Heart left ventricle (tissue), 16 donors: ENCODE results near the gene TSKU. TPM values are rescaled to one million over a fixed set of nuclear protein-coding genes. Genes with fewer than 3 reads are reported as not detected.
A peak's percentile ranks its signal among the peaks of the same experiment; 100 is the strongest.

Source experiments
- ATAC-seq, 4 donors: fragments of 200-7000 bp; cut with Tn5 transposase; one replicate each; pipeline ENCODE4 v1.9.1; 2020 to 2022; ENCODE audit warnings: moderate library complexity in 4 of 4, mild to moderate bottlenecking in 3 of 4, moderate number of reproducible peaks in 1 of 4
- DNase-seq, 5 donors: peaks; one replicate each; pipeline ENCODE4 v3.0.0-alpha.2; 2020
- H3K27ac ChIP-seq, 12 donors: fragments of 200-600 bp; sonication (generic) in 4 of 12; one replicate each; pipeline versions ENCODE4 v1.5.0 to v1.8.0; 2016 to 2022; ENCODE audit warnings: mild to moderate bottlenecking in 2 of 12
- H3K27me3 ChIP-seq, 9 donors: fragments of 200-600 bp; sonication (generic) in 2 of 9; one replicate each; pipeline versions ENCODE4 v1.5.1 to v1.8.0; 2016 to 2022; ENCODE audit warnings: mild to moderate bottlenecking in 3 of 9
- H3K36me3 ChIP-seq, 9 donors: fragments of 200-600 bp; sonication (generic) in 2 of 9; one replicate each; pipeline versions ENCODE4 v1.5.0 to v1.8.0; 2018 to 2022; ENCODE audit warnings: mild to moderate bottlenecking in 2 of 9
- H3K4me1 ChIP-seq, 12 donors: fragments of 200-600 bp; sonication (generic) in 4 of 12; one replicate each; pipeline versions ENCODE4 v1.5.0 to v1.8.0; 2016 to 2022; ENCODE audit warnings: mild to moderate bottlenecking in 3 of 12
- H3K4me3 ChIP-seq, 12 donors: fragments of 200-600 bp; sonication (generic) in 4 of 12; one replicate each; pipeline versions ENCODE4 v1.5.0 to v1.8.0; 2017 to 2022; ENCODE audit warnings: mild to moderate bottlenecking in 9 of 12, moderate library complexity in 4 of 12
- H3K9me3 ChIP-seq, 12 donors: fragments of 200-600 bp; sonication (generic) in 4 of 12; one replicate each; pipeline versions ENCODE4 v1.5.0 to v1.8.0; 2016 to 2022; ENCODE audit warnings: mild to moderate bottlenecking in 1 of 12
- POLR2A ChIP-seq, 2 donors: fragments of 450-650 bp; IDR thresholded peaks; one replicate each; pipeline ENCODE4 v1.6.1; 2017; ENCODE audit warnings: antibody characterized with exemption in 2 of 2, mild to moderate bottlenecking in 2 of 2, moderate library complexity in 2 of 2
- WGBS, 4 donors: extraction: QIAGEN DNeasy Blood & Tissue Kit in 2 of 4; methylation state at CpG; one replicate each; pipeline versions ENCODE4 v1.1.5 to v1.1.7; 2013 to 2018; 5-methylcytosine and 5-hydroxymethylcytosine counted together
- intact Hi-C, 10 donors: fragments of 100-400 bp; cut with DNase I; formaldehyde crosslinking; loops; one replicate each; pipeline versions ENCODE4 v1.11.1 to v1.14.2; 2022
- polyA plus RNA-seq, 2 donors: library from polyadenylated mRNA; stranded (reverse); fragments of 200-250 nt; gene quantifications; one replicate each; pipeline ENCODE4 v1.2.3, GENCODE V29; 2013
- total RNA-seq, 9 donors: library from RNA; depleted of rRNA in 2 of 9; stranded (reverse); fragments of >200 nt in 2 of 9; fragmentation: NEBNext Ultra II Directional in 3 of 9; extraction: Animal tissue kit (Norgen Biotek cat#: 25700) in 3 of 9; gene quantifications; one replicate each; pipeline versions ENCODE4 v1.1.0 to v1.2.4, GENCODE V29; 2016 to 2023
- TF ChIP-seq, protein P1 (sequence below), 12 donors: fragments of 200-600 bp; sonication (generic) in 4 of 12; IDR thresholded peaks; one replicate each; pipeline versions ENCODE4 v1.5.0 to v1.8.0; 2018 to 2022; ENCODE audit warnings: antibody characterized with exemption in 12 of 12, mild to moderate bottlenecking in 5 of 12
- donor health status: ischemic (EF 13 %, LVEDD 7.1; RV severe dilation, severe dysfunction).
- donor health status: healthy with polysubstance abuse.
- donor health status: DM: no; HTN: yes; CAD: no.
- donor health status: DM: no; HTN: no; CAD: no.
- donor health status: ischemic (EF 25% LVEDD 6.9; RV normal size, moderate dysfunction).
- donor health status: ischemic (EF 25% LVEDD 5.7; RV mildly dilated, moderate dysfunction).
- donor health status: healthy.
- donor health status: DM: yes; HTN: yes; CAD: no.
- donor health status: ischemic (EF 35%, LVEDD 5.7; RV mildly dilated, moderate dysfunction).
- donor health status: nonischemic (EF 11% LVEDD 7.7; RV severe dilation, severe dysfunction).
- donor health status: DM: yes; HTN: yes; CAD: no.
- donor health status: PGD.
- donor health status: ischemic (EF 29% LVEDD 5.4; RV normal size, mild dysfunction).
- donor health status: nonischemic (EF 23%, LVEDD 6.1; RV moderate dilation, normal function).

The TSKU gene
- total and polyA plus RNA-seq, 11 donors, result 4.5 to 39.8 (median 11.2) TPM

DNA sequence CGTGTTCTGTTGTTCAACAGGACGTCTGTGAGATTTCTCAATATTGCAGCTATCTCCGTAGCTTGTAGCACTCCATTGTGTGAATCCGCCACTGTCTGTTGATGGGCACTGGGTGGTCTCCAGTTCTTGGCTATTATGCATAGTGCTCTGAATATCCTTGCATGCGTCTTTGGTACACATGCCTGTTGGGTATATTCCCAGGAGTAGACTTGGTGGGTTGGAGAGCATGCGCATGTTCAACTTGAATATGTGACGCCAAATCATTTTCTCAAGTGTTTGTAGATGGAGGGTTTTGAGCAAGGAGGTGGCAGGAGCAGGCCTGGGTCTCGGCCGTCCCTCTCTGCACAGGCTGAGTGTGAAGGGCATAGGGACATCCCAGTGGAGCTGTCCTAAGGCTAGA is 24.8 kb upstream of the TSKU start:
- ATAC-seq, result no peak
- Histone ChIP-seq H3K4me3 (no peak overlapping the region), H3K27me3 (no peaks in the 10 kb centered on the region), H3K36me3 (no peaks in the 10 kb centered on the region), H3K9me3 (no peaks in the 10 kb centered on the region), H3K4me1 (peaks cover 0 to 12% (median 7%) of the 10 kb centered on the region in 12 donors), H3K27ac (no peak overlapping the region)
- intact Hi-C loops, result no loop called here
- no peak for DNase-seq
- TF ChIP-seq, protein P1, sequence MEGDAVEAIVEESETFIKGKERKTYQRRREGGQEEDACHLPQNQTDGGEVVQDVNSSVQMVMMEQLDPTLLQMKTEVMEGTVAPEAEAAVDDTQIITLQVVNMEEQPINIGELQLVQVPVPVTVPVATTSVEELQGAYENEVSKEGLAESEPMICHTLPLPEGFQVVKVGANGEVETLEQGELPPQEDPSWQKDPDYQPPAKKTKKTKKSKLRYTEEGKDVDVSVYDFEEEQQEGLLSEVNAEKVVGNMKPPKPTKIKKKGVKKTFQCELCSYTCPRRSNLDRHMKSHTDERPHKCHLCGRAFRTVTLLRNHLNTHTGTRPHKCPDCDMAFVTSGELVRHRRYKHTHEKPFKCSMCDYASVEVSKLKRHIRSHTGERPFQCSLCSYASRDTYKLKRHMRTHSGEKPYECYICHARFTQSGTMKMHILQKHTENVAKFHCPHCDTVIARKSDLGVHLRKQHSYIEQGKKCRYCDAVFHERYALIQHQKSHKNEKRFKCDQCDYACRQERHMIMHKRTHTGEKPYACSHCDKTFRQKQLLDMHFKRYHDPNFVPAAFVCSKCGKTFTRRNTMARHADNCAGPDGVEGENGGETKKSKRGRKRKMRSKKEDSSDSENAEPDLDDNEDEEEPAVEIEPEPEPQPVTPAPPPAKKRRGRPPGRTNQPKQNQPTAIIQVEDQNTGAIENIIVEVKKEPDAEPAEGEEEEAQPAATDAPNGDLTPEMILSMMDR (IDR thresholded peaks at IDR 0.05), result no peak
- TF ChIP-seq POLR2A (IDR thresholded peaks at IDR 0.05), result no peak
- WGBS, 4 donors, result 96 to 98% (median 97%) methylated on average over 9 of the region's 9 CpGs

DNA sequence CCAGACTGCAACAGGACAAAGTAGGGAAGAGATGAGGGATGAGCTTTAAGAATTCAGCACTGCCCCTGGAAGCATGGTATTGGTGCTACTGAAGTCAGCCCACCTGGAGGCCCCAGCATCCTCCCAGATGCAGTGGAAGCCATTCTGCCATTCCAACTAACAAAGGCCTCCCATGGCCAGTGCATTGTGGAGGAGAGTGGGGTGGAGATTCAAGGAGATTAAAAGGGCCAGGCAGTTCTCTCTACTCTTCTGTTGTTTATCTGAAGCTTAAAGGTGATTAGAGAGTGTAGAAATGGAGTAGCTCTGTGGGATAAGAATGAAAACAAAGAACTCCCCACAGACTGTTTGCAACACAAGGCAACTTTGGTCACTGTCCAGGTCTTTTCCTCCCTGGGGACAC is 24.1 kb upstream of the TSKU start:
- intact Hi-C loops, result no loop called here
- no peak for ATAC-seq
- Histone ChIP-seq H3K4me3 (no peak overlapping the region), H3K27ac (no peak overlapping the region), H3K36me3 (no peaks in the 10 kb centered on the region), H3K27me3 (no peaks in the 10 kb centered on the region), H3K4me1 (peaks cover 0 to 16% (median 13%) of the 10 kb centered on the region in 12 donors), H3K9me3 (no peaks in the 10 kb centered on the region)
- no peak for TF ChIP-seq POLR2A (IDR thresholded peaks at IDR 0.05)
- TF ChIP-seq, protein P1 (IDR thresholded peaks at IDR 0.05), result no peak
- DNase-seq, result peak in 1 of 5 donors; percentile 2

DNA sequence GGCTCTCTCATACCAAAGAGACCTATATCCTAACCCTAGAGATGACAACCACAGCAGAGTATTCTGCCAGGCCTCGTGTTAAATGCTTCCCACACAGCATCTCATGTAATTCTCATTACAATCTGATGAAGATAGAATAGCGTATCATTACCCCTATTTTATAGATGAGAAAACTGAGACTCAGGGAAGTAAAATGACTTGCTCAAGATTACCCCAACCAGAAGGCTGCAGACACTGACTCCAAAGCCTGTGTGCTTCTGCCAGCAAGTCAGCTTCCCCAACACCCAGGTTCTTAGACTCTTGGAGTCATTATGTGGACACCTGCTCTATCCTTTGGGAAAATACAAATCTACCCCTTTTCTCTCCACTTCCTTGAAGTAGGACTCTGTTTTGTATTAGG is 23.6 kb upstream of the TSKU start:
- no peaks in the 10 kb centered on the region for H3K36me3 ChIP-seq
- peaks cover 0 to 20% (median 14%) of the 10 kb centered on the region in 12 donors for H3K4me1 ChIP-seq
- intact Hi-C loops, result no loop called here
- DNase-seq (no peak), ATAC-seq (no peak)
- no peak overlapping the region for H3K4me3 ChIP-seq
- no peak overlapping the region for H3K27ac ChIP-seq
- no peaks in the 10 kb centered on the region for H3K9me3 ChIP-seq
- WGBS, 4 donors, result 89 to 93% (median 92%) methylated on average over 2 of the region's 2 CpGs
- H3K27me3 ChIP-seq, result no peaks in the 10 kb centered on the region
- TF ChIP-seq, protein P1 (IDR thresholded peaks at IDR 0.05), result no peak
- no peak for TF ChIP-seq POLR2A (IDR thresholded peaks at IDR 0.05)

DNA sequence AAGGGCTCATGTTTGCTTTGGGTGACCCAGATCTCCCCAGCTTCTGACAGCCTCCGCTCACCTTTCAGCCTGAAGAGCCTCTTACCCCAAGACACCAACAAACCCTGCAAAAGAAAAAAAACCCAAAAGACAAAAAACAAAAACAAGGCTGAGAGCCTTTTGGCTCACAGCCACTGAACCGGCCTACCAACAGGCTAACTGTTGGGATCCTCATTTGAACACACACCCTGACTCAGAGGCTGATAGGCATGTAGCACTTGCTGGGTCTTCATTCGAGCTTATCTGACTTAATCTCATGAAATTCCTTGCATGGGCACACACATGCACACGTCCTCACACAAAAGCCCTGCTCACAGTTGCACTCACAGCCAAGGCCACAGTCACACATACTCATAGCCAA is 22.9 kb upstream of the TSKU start:
- no peaks in the 10 kb centered on the region for H3K36me3 ChIP-seq
- H3K27ac ChIP-seq, result no peak overlapping the region
- H3K4me3 ChIP-seq, result no peak overlapping the region
- no peaks in the 10 kb centered on the region for H3K9me3 ChIP-seq
- 67 to 86% (median 83%) methylated on average over 4 of the region's 4 CpGs for WGBS, 4 donors
- TF ChIP-seq, protein P1 (IDR thresholded peaks at IDR 0.05), result no peak
- no peak for TF ChIP-seq POLR2A (IDR thresholded peaks at IDR 0.05)
- peaks cover 0 to 21% (median 15%) of the 10 kb centered on the region in 12 donors for H3K4me1 ChIP-seq
- intact Hi-C loops, result no loop called here
- H3K27me3 ChIP-seq, result no peaks in the 10 kb centered on the region
- ATAC-seq (no peak), DNase-seq (peak in 1 of 5 donors; percentile 3)
